Right hindlimb (tissue), 1 donor: ENCODE measurements around the gene ZDHHC22.
A peak's percentile ranks its signal among the peaks of the same experiment; 100 is the strongest.

ENCODE experiments used
- DNase-seq: peaks from one replicate; pipeline ENCODE4 v3.0.0-alpha.2; 2018

Gene ZDHHC22

DNA sequence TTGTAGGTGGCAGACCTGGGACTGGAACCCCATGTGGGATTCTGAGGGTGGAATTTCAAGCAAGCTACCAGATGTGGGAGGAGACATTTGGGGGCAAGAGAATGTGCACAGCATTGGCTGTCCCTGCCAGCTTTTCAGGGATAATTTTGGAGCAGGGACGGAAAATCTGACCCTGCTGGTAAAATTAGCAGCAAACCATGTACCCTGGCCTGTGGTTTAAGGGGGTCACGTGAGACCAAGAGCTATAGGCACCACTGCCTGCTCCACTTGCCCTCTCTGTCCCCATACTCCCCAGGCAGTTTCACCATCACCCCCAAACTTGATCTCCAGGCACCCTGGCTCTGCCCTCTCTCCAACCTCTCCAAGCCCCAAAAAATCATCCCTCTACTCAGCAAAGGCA lies 13.5 kb upstream of the ZDHHC22 start:
- no peak for DNase-seq

DNA sequence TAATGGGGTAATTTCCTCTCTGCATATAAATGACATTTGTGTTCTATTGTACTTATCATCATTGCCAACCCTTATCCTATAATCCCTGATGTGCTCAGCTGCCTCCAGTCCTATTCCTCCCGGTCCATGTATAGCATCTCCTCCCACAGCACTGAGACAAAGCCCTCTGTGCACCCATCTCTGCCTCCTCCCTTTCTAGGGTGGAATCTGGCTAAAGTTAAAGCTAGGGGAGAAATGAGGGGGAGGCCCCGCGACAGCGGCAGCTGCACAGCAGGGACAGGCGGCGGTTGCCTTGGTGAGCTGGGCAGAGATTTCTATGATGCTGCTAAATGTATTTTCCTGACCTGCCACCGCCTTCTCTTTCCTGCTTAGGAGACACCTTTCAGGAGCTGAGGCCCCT lies 12.8 kb upstream of the ZDHHC22 start:
- DNase-seq = no peak

DNA sequence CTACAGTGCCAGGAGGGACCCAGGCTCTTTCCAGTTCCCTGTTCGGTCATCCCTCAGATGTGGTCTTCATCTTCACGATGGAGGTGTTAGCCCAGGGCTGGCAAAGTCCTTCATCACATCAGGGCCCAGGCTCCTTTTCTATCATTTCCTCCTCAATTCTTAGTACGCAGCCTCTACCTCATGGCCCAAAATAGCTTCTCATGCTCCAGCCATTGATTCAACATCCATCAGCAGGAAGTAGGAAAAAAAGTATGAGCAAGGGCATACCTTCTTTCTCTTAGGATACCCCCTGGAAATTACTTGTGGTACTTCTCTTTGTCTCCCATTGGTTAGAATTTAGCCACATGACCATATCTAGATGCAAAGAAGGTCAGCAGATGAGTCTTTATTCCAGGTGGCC lies 12.2 kb upstream of the ZDHHC22 start:
- no peak for DNase-seq

DNA sequence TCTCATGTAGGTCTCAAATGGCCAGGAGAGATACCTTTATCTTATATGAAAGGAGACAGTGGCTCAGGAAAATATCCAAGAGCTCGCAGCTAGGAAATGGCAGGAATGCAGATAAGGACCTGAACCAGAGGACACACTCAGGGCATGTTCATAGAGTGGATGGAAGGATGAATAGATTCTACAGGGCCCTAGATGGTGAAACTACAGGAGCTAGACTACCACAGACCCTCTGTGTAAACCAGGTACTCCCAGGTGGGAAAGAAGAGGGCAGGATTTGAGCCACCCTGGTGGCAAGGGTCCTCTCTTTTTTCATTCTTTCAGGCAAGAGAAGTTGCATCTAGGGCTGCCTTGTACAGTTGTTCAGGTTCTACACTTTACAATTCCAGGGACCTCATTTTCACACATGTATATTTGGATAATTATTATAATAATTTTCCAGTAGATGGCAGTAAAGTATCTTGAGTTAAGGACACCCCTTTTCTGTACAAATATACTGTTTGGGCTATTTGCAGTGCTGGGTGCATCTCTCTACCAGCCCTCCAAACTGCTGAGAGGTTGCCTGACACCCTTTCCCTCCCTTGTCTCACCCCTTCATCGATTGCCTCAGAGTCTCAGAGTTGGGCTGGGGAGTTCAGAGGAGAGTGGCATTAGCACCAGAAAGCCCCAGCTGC lies 10.5 kb upstream of the ZDHHC22 start:
- no peak for DNase-seq

DNA sequence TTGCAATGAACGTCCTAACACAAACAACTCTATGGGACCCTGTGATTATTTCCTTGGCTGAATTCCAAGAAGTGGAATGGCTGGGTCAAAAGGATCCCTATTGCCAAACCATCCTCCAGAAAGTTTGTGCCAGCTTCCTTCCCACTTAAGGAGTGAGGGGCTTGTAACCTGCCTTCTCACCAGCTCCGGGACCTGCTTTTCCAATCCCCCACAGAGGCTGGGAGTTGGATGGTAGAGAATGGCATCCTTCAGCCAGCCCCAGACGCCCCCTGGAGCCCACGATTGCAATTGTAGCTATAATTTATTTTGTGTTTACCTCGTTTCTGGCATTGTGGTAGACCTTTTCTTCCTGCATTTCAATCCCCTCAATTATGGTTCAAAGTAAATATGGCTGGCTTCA lies 9.7 kb upstream of the ZDHHC22 start:
- no peak for DNase-seq

DNA sequence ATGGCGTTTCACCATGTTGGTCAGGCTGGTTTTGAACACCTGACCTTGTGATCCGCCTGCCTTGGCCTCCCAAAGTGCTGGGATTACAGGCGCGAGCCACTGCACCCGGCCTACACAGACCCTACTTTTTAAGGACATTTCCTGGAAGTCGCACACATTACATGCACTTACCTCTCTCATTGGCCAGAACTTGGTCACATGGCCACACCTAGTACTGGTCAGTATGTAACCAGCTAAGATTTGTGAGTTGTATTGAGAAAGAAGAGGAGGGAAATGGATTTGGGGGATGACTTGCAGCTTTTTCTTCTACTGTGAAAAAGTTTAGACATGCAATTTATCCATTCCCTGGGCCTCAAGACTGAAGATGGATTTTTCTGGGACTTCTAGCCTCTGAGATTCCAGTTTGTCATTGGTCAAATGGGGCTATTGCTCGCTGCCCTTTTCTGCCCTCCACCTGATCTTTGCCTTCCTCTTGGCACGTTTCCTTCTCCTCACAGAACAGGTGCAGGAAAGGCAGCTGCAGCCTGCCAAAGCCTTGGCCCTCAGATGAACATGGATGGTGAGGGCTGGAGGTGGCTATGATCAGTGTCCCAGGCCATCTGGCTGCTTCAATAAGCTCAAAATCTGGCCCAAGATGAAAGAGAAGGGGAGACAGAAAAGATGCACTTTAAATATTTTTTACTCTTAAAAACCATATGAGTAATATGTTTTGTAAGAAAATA lies 7.1 kb upstream of the ZDHHC22 start:
- DNase-seq = no peak

DNA sequence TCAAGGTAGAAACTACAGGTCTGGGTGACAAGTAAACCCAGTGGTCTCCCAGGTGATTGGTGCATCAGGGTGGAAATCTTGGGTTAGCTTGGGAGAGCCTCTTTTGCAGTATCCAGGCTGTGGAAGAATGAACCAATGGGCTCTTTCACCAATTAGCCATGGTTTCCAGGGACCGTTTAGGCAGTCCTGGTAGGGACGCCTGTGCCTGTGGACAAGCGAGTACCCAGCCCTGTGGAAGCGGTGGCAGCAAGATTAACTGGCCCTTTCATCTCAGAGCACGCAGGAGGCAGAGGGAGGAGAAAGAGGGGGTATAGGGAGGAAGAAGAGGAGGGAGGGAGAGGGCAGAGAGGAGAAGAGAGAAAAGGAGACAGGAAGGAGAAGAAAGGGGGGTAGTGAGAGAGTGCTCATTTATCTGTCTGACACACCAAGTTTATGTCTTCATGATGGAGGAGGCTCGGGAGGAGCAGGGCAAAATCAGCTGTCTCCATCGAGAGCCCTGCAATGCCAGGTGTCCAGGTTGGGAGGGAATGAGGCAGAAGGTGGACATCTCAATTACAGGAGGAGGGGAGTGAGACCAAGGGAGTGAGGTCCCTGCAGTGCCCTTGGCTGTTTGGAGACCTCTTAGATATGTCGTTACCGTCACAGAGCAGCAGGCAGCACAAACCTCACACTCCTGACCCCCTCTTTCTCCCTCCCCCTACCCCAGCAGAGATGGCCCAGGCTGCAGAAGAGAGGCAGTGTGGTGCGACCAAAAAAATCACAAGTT lies 4.6 kb upstream of the ZDHHC22 start:
- no peak for DNase-seq

DNA sequence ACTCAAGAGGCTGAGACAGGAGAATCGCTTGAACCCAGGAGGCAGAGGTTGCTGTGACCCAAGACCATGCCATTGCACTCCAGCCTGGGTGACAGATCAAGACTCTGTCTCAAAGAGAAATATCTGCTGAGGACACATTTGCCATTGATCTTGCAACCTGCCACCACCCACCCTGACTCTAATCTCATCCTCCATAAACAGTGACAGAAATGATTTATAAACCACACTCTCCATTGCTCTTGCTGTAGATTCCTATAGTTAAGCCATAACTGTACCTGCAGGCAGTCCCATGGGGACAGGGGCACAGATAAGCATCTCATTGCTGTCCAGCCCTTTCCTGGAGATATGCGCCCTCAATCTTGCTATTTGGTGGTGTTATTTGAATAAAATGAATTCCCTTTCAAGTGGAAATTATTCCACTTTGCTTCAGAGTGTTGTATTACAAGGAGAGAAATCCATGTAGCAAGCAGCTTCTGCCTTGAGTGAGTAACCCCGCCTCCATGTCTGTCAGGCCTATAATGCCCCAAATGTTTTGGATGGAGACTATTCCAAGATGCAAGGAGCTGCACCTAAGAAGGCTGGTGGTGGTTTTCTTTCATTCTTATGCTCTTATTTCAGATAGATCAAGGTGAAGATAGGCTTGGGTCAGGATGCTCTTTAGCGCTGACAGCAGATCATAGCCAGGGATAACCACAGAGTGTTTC lies 3.0 kb upstream of the ZDHHC22 start:
- DNase-seq = no peak

DNA sequence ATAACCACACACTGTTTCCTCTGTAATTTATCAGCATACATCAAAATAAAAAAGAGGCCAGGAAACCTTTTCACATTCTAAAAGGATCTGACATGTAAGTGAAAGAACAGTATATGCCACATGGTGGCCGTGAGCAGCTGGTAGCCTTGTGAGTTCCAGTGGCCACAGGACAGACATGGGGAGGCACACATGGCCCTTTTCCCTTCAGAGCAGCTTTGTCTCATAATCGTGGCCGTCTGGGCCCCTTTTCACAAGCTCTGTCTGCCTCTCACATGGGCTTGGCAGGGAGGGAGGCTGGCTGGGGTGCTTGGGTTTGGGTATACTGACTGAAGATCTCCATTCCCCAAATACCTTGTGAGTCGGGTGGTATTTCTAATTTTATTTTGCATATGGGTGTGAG lies 1.5 kb upstream of the ZDHHC22 start:
- no peak for DNase-seq

DNA sequence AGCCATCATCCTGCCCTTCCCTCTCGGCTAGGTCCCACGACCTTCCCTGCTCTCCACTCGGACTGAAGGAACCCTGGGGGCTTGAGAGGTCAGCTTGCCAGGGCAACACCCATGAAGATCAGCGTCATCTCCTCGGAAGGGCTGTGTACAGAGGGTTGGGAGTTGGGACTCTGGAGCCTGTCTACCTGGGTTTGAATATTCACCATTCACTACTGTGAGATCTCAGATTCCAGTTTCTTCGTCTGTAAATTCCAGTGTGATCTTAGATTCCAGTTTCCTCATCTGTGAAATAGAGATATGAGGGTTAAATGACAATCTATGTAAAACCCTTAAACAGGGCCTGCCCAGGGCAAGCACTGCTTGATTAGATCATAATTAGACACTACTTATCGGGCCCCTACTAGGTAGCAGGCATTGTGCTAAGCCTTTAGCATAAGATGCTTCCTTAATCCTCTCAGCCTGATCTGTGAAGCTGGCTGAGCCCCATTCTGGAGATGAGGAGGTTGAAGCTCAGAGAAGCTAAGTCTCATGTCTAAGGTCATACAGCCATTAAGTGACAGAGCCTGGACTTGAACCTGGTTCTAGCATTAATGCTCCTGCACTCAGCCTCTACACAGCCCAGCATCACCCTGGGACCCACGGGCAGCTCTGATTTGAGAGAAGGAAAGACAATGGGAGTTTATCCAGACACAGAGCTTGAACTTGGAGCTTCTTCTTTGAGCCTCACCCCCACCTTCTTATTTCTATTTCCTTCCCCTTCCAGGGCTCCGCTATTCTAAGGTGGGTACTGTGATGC lies 612 bp upstream of the ZDHHC22 start:
- no peak for DNase-seq

DNA sequence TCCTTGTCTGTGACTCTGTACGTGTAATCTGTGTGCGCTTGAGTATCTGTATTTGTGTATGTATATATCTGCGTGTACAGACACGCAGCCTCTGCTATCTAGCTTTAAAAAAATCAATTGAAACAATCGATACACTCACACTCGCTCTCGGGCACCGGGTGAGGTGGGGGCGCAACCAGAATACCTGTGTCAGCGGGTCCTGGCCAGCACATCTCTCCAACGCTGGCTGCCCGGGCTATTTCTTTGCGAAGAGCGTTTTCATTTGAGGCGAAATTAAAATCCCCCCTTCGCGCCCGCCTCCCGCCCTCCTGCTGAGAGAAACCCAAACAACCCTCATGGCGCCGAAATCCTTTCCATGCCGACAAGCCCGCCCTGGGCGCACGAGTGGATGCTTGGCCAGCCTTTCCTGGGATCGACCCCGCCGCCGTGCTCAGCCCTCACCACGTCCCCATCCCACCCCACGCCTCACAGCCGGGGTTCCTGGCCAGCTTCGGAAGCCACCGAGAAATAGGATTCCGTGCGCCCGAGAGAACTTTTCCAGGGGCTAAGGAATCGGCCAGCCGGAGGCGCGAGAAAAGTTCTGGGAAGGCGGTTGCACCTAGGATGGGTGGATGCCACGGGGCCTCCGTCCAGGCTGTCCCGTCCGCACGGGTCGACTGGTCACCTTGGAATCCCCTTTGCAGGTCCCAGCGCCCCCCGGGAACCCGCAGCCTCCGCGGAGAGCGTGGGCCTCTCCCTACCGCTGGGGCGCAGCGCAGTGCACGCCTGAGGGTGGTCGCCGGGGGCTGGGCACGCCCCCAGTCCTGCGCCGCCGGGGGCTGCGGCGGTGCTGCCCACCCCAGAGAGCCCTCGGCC lies 1.0 kb downstream of the ZDHHC22 start:
- no peak for DNase-seq

DNA sequence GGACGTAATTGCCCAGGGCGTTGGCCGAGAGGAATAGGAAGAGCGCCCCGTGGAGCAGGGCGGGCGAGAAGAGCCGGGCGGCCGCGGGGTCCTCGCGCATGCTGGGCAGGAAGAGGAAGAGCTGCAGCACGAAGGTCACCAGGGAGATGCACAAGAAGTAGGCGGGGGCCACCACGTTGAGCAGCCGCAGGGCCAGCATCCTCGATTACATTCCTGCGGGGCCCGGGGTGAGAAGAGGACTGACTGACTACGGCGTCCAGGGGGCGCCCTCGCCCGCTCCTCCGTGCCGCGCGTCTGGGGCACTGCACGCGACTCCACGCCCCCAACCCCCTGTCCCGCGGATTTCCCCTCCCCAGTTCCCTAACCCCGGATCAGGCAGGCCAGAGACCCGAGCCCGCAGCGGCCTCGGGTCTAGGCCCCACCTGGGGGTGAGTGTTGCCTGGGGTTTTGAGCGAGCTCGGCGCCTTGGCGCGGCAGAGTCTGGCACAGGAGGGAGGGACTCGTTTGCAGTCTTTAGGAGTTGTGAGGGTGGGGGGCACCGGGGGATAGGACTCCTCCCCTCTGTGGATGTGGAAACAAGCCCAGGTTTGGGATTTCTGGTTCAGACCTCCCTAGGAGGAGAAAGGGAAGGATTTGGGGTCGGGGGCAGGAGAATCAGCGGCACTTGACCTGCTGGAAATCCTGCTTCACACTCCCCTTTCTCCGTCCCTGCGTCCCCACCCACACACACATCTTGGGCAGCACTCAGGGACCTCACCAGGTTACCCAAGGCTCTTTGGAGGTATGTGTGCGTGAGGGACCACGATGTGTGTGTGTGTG lies 1.8 kb downstream of the ZDHHC22 start:
- DNase-seq = no peak

DNA sequence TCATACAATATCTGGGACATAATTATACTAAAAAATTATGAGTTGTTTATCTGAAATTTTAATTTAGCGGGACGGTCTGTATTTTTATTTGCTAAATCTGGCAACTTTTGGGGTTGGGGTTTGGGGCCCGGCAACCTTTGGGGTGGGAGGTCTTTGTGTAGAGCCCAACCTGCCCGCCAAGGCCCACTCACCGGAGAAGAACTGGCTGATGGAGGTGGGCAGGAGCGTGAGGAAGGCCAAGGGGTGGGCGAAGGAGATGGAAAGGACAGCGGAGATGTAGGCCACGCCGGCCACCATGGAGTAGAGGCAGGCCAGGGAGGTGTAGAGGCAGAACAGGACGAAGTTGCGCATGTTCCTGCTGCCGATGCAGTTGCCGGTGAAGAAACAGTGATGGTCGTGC lies 2.6 kb downstream of the ZDHHC22 start:
- DNase-seq = no peak

DNA sequence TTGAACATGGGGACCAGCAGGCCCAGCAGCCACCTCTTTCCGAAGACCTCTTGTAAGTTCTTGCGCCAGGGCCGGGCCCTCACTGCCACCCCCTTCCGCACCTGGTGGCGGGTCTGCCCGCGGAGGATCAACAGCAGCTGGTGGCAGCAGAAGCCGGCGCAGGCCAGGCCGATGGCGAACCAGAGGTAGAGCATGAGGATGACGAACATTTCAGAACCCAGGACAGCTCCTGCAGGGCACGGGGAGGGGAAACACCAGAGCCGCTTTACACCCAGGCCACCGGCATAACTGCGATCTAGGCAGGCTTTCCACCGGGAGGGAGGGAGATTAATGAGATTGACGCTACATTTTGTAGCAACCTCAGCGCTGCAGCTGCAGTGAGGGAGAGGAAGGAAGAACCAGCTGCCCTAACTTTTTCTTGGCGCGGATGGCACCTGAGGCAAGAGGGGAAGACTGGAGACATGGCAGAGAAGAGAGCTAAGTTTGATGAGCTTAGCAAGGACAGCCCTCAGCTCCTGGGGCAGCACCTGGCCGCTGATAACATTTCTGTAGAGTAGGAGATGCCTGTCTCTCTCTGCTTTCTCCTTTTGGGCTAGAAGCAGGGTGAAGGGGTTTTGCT lies 7.8 kb downstream of the ZDHHC22 start:
- DNase-seq = peak; percentile 82

DNA sequence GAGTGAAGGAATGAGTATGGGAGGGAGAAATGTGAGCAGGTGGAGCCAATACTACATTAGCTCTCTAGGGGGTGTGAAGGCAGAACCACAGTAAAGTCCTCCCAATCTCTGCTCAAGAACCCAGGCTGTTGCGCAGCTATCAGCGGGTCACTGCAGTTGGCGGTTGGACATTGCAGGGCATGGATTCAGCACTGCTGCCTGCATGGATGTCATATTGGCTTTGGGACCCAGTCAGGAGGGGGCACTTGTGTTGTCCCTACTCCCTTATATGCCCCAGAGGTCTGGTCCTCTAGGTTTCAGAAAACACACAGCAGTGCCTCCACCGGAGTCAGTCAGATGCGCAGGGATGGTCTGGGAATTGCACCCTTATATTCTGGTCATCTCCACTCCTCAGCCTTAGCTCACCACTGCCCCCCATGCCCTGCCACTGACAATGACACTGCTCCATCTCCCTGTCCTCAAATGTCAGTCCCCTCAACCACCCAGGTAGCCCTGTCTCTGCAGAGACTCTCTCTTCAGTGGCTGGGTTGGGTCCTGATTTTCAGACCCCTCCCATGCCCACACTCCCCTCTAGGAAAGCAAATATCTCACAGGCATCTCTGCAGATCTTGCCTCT lies 9.6 kb downstream of the ZDHHC22 start:
- no peak for DNase-seq

DNA sequence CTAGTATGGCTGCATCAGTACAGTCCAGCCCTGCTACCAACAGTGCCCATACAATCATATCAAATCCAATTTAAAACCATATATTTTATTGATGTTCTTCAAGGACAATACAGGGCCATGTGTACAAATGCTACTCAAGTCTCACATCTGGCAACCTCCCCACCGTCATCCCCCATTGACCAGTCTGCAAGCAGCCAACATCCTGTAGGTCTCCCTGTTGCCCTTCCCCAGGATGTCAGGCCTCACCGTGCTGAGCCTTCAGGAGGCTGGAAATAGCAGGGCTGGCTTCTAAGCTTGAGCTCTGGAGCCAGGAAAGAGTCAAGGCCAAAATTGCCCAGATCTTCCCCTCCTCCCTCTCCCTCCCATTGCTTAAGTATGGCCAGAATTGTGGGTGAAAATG lies 10.4 kb downstream of the ZDHHC22 start:
- DNase-seq = no peak

DNA sequence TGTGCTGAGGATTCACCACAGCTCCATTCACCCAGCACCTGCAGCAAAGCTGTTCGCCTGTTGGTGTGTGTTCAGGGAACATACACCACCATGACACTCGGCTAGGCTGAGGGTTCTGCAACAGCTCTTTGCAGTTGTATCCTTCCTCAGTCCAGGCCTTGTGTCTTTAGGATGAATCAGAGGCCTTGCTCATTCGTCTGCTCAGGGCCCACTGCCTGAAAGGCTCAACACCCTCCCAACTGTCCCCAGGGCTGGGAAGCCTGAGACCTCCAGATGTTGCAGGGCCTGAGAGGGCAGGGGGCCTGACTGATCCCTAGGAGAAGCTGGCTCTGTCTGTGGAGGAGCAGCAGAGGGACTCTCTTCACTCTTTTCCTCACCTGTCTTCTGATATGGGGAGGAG lies 11.2 kb downstream of the ZDHHC22 start:
- no peak for DNase-seq

DNA sequence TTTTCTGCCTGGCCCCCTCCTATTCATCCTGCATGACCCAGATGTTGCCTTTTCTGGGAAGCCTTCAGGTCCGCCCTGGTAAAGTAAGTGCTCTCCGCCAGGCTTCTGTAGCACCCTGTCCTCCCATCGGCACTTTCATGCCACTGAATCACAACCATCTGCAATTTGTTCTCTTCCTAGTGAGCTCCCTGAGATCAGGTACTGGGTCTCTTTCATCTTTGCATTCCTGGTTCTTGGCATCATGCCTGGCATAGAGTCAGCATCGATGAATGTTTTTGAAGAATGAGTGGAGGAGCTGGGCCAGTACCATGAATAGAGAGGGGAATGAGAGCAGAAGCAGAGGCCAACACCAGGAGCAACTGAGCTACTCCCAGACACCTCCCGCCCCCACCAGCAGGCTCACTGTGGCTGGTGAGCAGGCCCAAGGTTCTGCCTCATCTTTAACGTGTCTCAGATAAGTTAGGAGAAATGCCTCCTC lies 13.1 kb downstream of the ZDHHC22 start:
- DNase-seq = no peak

DNA sequence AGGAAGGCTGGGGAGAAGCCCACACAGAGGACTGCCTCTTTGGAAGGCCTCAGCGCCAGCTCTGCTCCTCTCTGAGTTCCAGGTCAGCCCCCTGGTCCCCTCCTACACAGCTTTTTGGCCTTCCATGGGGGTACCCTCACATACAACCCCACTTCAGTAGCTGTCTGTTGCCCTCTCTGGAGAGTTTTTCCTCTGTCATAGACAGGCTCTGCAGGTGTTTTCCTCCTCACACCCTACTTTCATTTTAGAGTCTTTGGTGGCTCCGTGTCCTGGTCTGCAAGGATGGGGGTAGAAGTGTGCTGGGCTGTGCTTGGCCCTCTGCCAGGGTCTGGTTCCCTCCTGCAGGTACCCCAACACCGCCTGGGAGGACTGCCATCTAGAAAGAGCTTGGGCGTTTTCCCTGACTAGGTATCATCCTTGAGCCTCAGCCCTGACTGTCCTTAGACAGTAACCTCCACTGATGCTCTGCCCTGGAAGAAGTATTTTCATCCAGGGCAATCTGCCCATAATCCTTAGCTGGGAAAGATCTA lies 15.1 kb downstream of the ZDHHC22 start:
- DNase-seq = no peak
